ENCODE results near the gene PRSS38.

PRSS38 gene

GRCh38 chr1:227885135-227885647, 69.7 kb downstream of the PRSS38 start:
- no peak for DNase-seq (ENCODE audit: low read depth in 3 of 3)

- DNase-seq (ENCODE audit: low read depth in 3 of 3), result no peak
Measured at GRCh38 chr1:227885648-227886502, 70.4 kb downstream of the PRSS38 start.

DNA sequence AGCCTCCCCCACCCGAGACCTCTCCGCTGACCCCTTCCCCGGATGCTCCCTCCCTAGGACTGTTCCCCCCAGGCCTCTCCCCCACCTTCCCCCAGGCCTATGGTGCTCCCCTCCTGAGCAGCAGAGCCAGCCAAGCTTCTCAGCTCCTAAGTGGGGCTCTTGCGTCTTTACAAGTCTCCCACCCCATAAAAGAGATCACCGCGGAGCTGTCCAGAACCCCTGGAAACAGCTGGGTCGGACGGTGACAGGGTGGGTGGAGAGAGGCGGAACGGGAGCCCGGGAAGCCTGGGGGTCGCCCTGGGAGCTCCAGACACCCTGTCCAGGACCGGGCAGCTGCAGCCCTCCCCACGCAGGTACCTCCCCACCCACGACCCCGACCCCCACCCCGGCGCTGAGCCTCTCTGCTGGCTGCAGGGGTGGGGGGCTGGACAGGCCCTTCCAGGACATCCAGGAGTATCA, 71.1 kb downstream of the PRSS38 start:
- DNase-seq (ENCODE audit: low read depth in 3 of 3), result no peak

GRCh38 chr1:227886993-227887696, 71.7 kb downstream of the PRSS38 start:
- DNase-seq (ENCODE audit: low read depth in 3 of 3), result no peak

DNA sequence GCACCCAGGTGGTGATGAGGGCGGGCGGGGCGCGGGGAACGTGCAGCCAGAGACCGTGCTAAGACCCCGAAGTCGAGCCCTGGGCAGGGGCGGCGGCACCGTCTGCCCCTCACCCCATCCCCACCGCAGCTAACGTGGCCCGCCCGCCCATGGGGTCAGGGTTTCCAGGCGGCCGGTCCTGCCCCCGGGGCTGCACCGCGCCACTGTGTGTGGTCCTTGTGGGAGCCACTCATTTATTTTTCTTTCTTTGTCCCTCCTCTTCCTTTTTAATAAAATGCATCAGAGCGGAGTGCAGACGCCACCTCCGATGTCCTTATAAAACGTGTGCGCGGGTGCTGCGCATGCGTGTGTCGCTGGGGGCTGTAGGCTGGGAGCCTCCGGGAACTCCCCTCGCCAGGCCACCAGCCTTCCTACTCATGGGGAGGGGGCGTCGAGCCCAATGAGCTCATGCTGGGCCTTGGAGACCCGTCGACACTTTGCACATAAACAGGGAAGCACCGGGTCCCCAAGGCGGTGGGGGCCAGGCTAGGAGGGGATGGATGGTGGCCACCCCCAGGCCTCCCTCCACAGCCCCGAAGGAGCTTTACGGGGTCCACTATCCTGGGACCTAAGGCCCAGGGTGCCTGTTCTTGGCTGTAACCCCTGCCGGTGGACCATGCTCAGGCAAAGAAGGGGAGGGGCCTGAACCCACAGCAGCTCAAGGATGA, 72.4 kb downstream of the PRSS38 start:
- no peak for DNase-seq (ENCODE audit: low read depth in 3 of 3)

- no peak for DNase-seq (ENCODE audit: low read depth in 3 of 3)
Measured at GRCh38 chr1:227888404-227889046, 73.0 kb downstream of the PRSS38 start.

- DNase-seq (ENCODE audit: low read depth in 3 of 3), result no peak
Measured at GRCh38 chr1:227889047-227889862, 73.8 kb downstream of the PRSS38 start.

DNA sequence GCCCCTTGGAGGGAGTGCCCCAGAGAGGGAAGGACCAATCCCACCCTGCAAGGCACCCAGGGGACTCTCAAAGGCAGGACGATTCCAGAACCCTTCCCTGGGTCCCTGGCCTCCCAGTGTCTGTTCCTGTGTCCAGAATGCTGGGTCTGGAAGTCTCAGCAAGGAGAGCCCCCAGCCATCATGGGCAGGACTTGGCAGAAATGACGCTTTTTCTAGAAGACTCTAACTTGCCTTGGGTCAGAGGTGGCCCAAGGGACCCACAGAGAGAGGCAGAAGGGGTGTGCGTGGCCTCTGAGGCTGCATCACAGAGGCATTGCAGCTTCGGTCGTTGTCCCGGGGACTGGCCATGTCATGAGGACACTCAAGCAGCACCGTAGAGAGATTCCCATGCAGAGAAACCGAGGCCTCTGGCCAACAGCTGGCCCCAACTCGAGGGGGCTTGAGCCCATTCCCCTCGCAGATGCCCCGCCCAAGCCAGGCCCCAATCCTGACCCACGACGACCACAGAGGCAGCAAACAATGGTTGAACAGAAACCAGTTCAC, 74.5 kb downstream of the PRSS38 start:
- DNase-seq (ENCODE audit: low read depth in 3 of 3), result no peak

DNA sequence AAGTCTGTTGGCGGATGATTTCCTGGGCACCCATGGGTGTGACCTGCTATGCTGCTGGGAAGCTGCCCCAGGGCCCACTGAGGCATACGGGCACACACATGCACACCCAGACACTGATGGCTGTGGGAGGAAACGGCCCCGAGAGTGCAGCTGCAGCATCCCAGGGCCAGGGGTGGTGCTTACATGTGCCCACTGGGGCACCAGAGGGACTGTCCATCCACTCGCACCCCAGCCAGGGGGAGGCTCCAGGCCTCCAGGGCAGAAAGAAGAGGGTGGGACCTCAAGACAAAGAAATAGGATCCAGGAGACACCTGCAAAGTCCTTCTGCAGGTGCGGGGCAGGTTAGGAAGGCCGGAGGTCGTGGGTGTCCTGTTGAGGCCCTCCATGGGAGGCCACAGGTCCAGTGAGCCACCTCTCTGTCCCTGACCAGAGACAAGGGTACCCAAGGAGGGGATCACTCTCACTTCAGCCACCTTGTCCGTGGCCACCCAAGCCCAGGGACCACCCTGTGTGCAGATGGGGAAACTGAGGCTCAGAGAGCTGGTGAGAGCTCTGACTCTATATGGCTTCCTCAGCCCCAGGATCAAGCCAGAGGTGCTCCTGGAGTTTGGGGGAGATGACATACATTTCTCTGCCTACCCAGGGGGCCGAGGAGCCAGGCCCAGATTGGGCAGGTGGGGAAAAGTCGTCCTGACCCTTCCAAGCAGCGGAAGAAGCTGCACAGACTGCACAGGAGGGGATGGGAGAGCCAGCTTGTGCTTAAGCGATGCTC, 75.2 kb downstream of the PRSS38 start:
- DNase-seq (ENCODE audit: low read depth in 3 of 3), result no peak

DNA sequence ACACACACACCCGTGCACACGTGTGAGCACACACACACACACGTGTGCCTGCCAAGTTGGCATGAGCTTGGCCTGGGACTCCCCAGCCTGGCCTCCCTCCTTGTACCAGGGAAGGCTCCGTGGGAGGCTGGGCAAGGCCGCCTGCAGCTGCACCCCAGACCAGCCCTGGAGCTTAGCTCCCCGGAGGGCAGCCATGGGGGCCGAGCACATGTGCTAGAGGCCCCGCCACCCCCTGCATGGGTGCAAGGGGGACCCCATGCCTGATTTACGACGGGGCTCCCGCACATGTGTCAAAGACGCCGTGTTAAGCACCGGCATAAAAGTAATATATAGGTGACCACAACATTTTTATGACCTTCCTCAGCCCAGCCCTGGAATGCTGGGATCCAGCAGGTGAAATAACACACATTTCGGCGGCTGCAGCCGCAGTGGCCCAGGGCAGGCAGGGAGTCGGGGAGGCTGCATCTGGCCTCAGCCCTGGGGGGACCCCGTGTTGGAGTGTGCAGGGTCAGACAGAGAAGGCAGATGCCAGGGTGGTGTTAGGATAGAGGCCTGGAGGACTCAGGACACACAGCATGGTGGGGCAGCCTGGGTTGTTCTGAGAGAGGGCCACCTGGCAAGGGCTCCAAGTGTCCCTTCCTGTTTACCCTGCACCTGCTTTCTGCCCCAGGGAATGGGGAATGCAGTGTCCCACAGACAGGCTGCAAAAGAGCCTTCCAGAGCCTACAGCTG, 75.9 kb downstream of the PRSS38 start:
- no peak for DNase-seq (ENCODE audit: low read depth in 3 of 3)

GRCh38 chr1:227891955-227892488, 76.5 kb downstream of the PRSS38 start:
- DNase-seq (ENCODE audit: low read depth in 3 of 3), result no peak

GRCh38 chr1:227892489-227893299, 77.2 kb downstream of the PRSS38 start:
- DNase-seq (ENCODE audit: low read depth in 3 of 3), result no peak

DNA sequence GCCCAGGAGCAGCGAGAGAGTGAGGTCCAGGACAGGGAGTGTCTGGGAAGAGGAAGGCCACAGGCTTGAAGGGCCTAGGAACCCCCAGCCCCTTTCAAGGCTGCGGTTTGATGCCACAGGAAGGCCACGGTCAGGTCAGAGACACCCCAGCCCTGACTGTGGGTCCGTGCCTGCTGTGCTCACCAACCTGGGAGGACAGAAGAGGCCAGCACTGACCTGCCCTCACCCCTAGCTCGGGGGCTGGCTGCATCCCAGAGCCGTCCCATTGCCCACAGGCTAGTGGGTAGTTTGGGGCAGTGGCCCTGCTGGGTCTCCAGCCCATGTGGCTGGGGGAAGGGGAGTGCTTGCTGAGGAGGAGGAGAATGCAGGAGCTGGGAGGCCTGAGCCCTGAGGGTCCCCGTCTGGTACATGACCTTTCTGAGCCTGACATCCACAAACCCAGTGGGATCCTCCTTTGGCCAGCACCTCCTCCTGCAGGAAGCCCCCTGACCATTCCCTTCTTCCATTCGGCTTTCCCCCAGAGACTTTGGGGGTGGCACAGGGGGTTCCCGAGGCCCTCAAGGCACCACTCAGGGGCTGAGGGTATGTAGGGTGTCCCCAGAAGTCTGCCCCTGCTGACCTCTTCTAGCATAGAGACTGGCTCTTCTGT, 77.9 kb downstream of the PRSS38 start:
- DNase-seq (ENCODE audit: low read depth in 3 of 3), result no peak

DNA sequence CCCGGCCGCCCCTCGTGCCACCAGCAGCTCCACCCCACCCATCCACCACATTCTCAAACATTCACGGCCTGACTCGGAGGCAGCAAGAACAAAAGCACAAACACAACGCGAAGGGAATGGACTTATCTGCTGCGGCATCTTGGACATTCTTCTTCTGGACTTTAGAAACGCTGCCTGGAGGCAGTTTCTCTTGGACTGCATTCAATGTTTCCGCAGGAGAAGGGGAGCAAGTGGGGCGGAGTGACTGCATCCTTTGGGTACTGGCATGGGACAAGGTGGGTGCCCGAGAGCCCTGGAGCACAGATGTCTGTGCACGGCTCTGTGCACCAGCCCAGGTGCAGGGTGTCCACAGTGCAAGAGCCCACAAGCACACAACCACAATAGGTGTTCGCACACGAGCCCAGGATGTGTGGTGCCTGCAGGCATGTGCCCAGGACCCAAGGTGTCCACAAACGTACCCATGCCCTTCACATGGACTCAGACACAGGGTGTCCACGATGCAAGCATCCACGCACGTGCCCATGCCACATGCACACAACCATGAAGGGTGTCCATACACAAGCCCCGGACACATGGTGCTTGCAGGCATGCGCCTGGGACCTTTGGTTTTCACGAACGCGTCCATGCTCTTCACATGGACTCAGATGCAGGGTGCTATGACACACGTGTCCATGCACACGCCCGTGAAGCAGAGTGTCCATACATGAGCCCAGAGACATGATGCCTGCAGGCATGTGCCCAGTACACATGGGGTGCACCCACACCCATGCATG, 78.7 kb downstream of the PRSS38 start:
- DNase-seq (ENCODE audit: low read depth in 3 of 3), result no peak

GRCh38 chr1:227894831-227895451, 79.5 kb downstream of the PRSS38 start:
- DNase-seq (ENCODE audit: low read depth in 3 of 3), result no peak

All from stimulated activated CD4-positive, alpha-beta T cell treated with anti-CD3 and anti-CD28 coated beads, TNF-alpha, amount 100 ng/mL, for 48 hours (primary cell).